Gastrocnemius medialis (tissue), 4 donors: ENCODE measurements around the gene HNRNPD.

Source experiments
- POLR2A ChIP-seq, 2 donors: fragments of 450-650 bp; IDR thresholded peaks; one replicate each; pipeline ENCODE4 v1.6.1; 2017; ENCODE audit warnings: antibody characterized with exemption in 2 of 2, mild to moderate bottlenecking in 2 of 2, moderate library complexity in 2 of 2
- TF ChIP-seq, protein P1 (sequence below), 5 experiments: fragments of 450-650 bp in 3 of 5; fragments of 200-600 bp in 2 of 5; sonication (generic) in 2 of 5; IDR thresholded peaks in 4 of 5; conservative IDR thresholded peaks in 1 of 5; 1 replicate in 4 of 5; 2 replicates in 1 of 5; pipeline ENCODE4 v1.5.1; 2016 to 2019; ENCODE audit warnings: antibody characterized with exemption in 5 of 5, mild to moderate bottlenecking in 3 of 5, moderate library complexity in 3 of 5

DNA sequence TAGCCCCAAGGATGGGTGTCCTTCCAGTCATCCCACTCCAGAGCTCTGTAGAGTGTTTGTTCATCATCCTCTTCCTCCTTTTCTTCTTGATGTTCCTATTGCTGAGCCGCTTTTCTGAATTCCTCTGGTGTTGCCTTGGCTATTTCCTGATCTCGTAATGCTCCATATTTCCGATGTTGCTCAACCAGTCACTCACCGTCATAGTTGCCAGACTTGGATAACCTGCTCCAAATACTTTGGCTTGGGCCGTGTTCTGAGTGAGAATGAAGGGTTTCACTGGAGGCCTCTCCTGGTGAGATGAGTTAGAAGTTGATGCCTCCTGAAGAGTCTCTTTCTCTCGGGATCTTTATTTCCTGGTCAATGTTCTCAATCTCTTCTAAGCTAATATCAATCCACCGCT is 27.8 kb upstream of the HNRNPD start:
- TF ChIP-seq, protein P1, sequence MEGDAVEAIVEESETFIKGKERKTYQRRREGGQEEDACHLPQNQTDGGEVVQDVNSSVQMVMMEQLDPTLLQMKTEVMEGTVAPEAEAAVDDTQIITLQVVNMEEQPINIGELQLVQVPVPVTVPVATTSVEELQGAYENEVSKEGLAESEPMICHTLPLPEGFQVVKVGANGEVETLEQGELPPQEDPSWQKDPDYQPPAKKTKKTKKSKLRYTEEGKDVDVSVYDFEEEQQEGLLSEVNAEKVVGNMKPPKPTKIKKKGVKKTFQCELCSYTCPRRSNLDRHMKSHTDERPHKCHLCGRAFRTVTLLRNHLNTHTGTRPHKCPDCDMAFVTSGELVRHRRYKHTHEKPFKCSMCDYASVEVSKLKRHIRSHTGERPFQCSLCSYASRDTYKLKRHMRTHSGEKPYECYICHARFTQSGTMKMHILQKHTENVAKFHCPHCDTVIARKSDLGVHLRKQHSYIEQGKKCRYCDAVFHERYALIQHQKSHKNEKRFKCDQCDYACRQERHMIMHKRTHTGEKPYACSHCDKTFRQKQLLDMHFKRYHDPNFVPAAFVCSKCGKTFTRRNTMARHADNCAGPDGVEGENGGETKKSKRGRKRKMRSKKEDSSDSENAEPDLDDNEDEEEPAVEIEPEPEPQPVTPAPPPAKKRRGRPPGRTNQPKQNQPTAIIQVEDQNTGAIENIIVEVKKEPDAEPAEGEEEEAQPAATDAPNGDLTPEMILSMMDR (IDR thresholded peaks at IDR 0.05 in 4 of 5, conservative IDR thresholded peaks at IDR 0.05 in 1 of 5), result no peak
- no peak for TF ChIP-seq POLR2A (IDR thresholded peaks at IDR 0.05)
